HG03196 (cell line): ENCODE data around the gene GALNT12.

Experiments
- ATAC-seq: cut with Tn5 transposase; IDR thresholded peaks from one replicate; pipeline ENCODE4 v1.9.1; 2021; ENCODE audit not compliant: unreplicated experiment

GALNT12 gene

GRCh38 chr9:98899408-98900056 lies 92.1 kb downstream of the GALNT12 start:
- no peak for ATAC-seq
